MM.1S (cell line): ENCODE measurements around the gene NBAS.

ENCODE experiments used
- DNase-seq: peaks from one replicate; pipeline ENCODE4 v3.0.0-alpha.2; 2015
- H2AFZ ChIP-seq: fragments of 300-600 bp; sonication (generic); 2 replicates; pipeline ENCODE4 v1.6.0; 2016; ENCODE audit warnings: antibody characterized with exemption, low read length
- H3F3A ChIP-seq: fragments of 300-600 bp; sonication (generic); 2 replicates; pipeline ENCODE4 v1.6.1; 2016; ENCODE audit warnings: mild to moderate bottlenecking, antibody characterized with exemption, low read length, moderate library complexity, mixed read lengths; ENCODE audit not compliant: insufficient read depth
- H3K27ac ChIP-seq: fragments of 300-600 bp; sonication (generic); 2 replicates; pipeline ENCODE4 v1.5.1; 2016; ENCODE audit warnings: mild to moderate bottlenecking, low read length
- H3K27me3 ChIP-seq: fragments of 300-600 bp; sonication (generic); replicated peaks from 2 replicates; pipeline ENCODE4 v1.6.0; 2016; ENCODE audit warnings: low read length; ENCODE audit not compliant: insufficient read depth
- H3K36me3 ChIP-seq: fragments of 300-600 bp; sonication (generic); replicated peaks from 2 replicates; pipeline ENCODE4 v1.6.1; 2016; ENCODE audit warnings: mild to moderate bottlenecking, low read length, mixed read lengths; ENCODE audit not compliant: insufficient read depth
- H3K4me1 ChIP-seq: fragments of 300-600 bp; sonication (generic); 2 replicates; pipeline ENCODE4 v1.6.1; 2016; ENCODE audit warnings: low read length, mixed read lengths
- H3K4me2 ChIP-seq: fragments of 300-600 bp; sonication (generic); 2 replicates; pipeline ENCODE4 v1.6.0; 2016; ENCODE audit warnings: low read depth, low read length
- H3K4me3 ChIP-seq: fragments of 300-600 bp; sonication (generic); 2 replicates; pipeline ENCODE4 v1.5.1; 2016; ENCODE audit warnings: low read length, mixed read lengths
- H3K79me2 ChIP-seq: fragments of 300-600 bp; sonication (generic); 2 replicates; pipeline ENCODE4 v1.6.1; 2016; ENCODE audit warnings: mixed run types, low read length, mixed read lengths
- H3K9ac ChIP-seq: fragments of 300-600 bp; sonication (generic); 2 replicates; pipeline ENCODE4 v1.6.1; 2016; ENCODE audit warnings: low read length, mixed read lengths
- H3K9me2 ChIP-seq: fragments of 300-600 bp; sonication (generic); replicated peaks from 2 replicates; pipeline ENCODE4 v1.6.1; 2016; ENCODE audit warnings: mild to moderate bottlenecking, low read length, mixed read lengths; ENCODE audit not compliant: insufficient read depth
- H3K9me3 ChIP-seq: fragments of 300-600 bp; sonication (generic); replicated peaks from 2 replicates; pipeline ENCODE4 v1.6.1; 2016; ENCODE audit warnings: mild to moderate bottlenecking, low read length, mixed read lengths; ENCODE audit not compliant: insufficient read depth
- H4K20me1 ChIP-seq: fragments of 300-600 bp; sonication (generic); 2 replicates; pipeline ENCODE4 v1.6.1; 2016; ENCODE audit warnings: mild to moderate bottlenecking, low read length, moderate library complexity, mixed read lengths; ENCODE audit not compliant: insufficient read depth
- CTCF ChIP-seq: fragments of 300-600 bp; sonication (generic); IDR thresholded peaks from 2 replicates; pipeline ENCODE4 v1.5.1; 2016; ENCODE audit warnings: antibody characterized with exemption, low read length, mixed read lengths
- EZH2 ChIP-seq: fragments of 300-600 bp; sonication (generic); optimal IDR thresholded peaks from 2 replicates; pipeline ENCODE3; 2017; ENCODE audit warnings: low read depth, mild to moderate bottlenecking, antibody characterized with exemption, low read length, mixed read lengths
- EZH2phosphoT487 ChIP-seq: fragments of 300-600 bp; sonication (generic); IDR thresholded peaks from 2 replicates; pipeline ENCODE4 v1.6.1; 2018; ENCODE audit warnings: antibody characterized with exemption, low read length

Gene NBAS

DNA sequence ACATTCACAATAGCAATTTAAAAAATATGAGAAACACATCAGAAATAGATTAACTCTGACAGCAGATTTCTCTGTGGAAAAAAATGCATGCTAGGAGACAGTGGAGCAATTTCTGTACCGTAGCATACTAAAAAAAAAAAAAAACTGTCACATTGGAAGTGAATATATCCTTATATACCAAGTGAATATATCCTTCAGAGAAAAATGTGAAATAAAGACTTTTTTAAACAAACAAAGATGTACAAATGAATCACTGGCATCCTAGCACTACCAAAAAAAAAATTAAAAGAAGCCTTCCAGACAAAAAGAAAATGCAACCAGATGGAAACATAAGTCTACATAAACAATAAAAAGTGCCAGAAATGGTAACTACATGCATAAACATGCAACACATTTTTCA lies 169.4 kb downstream of the NBAS start:
- DNase-seq, result no peak
- H2AFZ ChIP-seq, result no peak overlapping the region
- H3K36me3 ChIP-seq, result 0 out of 2 replicates have a peak, but pooled peaks cover 4% of the 10 kb centered on the region

DNA sequence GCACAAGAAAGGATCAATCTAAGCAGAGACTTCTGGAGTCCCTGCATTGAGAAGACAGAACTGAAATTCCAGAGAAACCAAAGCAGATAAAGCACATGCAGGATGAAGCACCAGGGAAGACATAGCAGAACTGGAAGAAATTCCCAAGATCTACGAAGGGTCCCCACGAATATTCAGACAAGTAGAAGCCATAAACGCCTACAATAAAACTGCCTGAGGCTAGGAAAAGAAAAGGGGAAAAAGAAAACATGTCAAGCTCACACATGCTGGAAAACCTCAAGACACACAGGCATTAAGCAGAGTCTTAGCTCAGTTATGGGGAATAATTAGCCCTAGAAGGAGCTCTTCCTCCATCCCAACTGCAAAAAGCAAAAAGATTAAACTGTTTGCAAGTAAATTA lies 171.2 kb downstream of the NBAS start:
- Histone ChIP-seq H4K20me1 (no peaks in the 10 kb centered on the region), H3K9me2 (no peaks in the 10 kb centered on the region), H3K9me3 (no peaks in the 10 kb centered on the region), H3K4me2 (no peak overlapping the region), H3K79me2 (no peaks in the 10 kb centered on the region), H3K27me3 (no peaks in the 10 kb centered on the region), H2AFZ (no peak overlapping the region), H3K9ac (no peak overlapping the region), H3F3A (no peaks in the 10 kb centered on the region), H3K4me1 (no peaks in the 10 kb centered on the region), H3K36me3 (0 out of 2 replicates have a peak, but pooled peaks cover 4% of the 10 kb centered on the region), H3K27ac (no peak overlapping the region), H3K4me3 (no peak overlapping the region)
- DNase-seq, result no peak
- TF ChIP-seq EZH2phosphoT487 (no peak), EZH2 (no peak), CTCF (no peak)

More for the DNA sequence above, 169.4 kb downstream of the NBAS start:
- H3K27ac ChIP-seq, result no peak overlapping the region
- TF ChIP-seq CTCF (no peak), EZH2phosphoT487 (no peak), EZH2 (no peak)
- no peaks in the 10 kb centered on the region for H3K9me2 ChIP-seq
- no peaks in the 10 kb centered on the region for H3K27me3 ChIP-seq
- H3K79me2 ChIP-seq, result no peaks in the 10 kb centered on the region
- H3F3A ChIP-seq, result no peaks in the 10 kb centered on the region
- no peaks in the 10 kb centered on the region for H3K4me1 ChIP-seq
- H3K9me3 ChIP-seq, result no peaks in the 10 kb centered on the region
- H3K4me2 ChIP-seq, result no peak overlapping the region
- no peaks in the 10 kb centered on the region for H4K20me1 ChIP-seq
- H3K4me3 ChIP-seq, result no peak overlapping the region
- no peak overlapping the region for H3K9ac ChIP-seq

- no peak overlapping the region for H3K27ac ChIP-seq
- no peaks in the 10 kb centered on the region for H4K20me1 ChIP-seq
- H2AFZ ChIP-seq, result no peak overlapping the region
- no peak for TF ChIP-seq EZH2phosphoT487
- TF ChIP-seq CTCF, result no peak
- TF ChIP-seq EZH2, result no peak
- 0 out of 2 replicates have a peak, but pooled peaks cover 4% of the 10 kb centered on the region for H3K36me3 ChIP-seq
- H3K4me2 ChIP-seq, result no peak overlapping the region
- DNase-seq, result no peak
- no peaks in the 10 kb centered on the region for H3K79me2 ChIP-seq
- no peaks in the 10 kb centered on the region for H3K9me2 ChIP-seq
- H3K9me3 ChIP-seq, result no peaks in the 10 kb centered on the region
- H3K27me3 ChIP-seq, result no peaks in the 10 kb centered on the region
- no peaks in the 10 kb centered on the region for H3K4me1 ChIP-seq
- no peak overlapping the region for H3K9ac ChIP-seq
- no peaks in the 10 kb centered on the region for H3F3A ChIP-seq
- H3K4me3 ChIP-seq, result no peak overlapping the region
These were observed 171.8 kb downstream of the NBAS start for GRCh38 chr2:15389326-15389700.
